Measurements from ENCODE around the gene THAP8.

THAP8 gene

GRCh38 chr19:35988824-35989223, 65.3 kb downstream of the THAP8 start:
- no peak for DNase-seq (ENCODE audit: low read depth)
- H3K4me3 ChIP-seq (ENCODE audit: control insufficient read depth, low read depth, low read length): no peak overlapping the region
- TF ChIP-seq CTCF (IDR thresholded peaks at IDR 0.05; ENCODE audit: control insufficient read depth, insufficient read depth, low read depth, low read length, missing control alignments): no peak

GRCh38 chr19:35987571-35987896, 66.6 kb downstream of the THAP8 start:
- H3K4me3 ChIP-seq (ENCODE audit: control insufficient read depth, low read depth, low read length): no peak overlapping the region
- TF ChIP-seq CTCF (IDR thresholded peaks at IDR 0.05; ENCODE audit: control insufficient read depth, insufficient read depth, low read depth, low read length, missing control alignments): no peak
- DNase-seq (ENCODE audit: low read depth): no peak

DNA sequence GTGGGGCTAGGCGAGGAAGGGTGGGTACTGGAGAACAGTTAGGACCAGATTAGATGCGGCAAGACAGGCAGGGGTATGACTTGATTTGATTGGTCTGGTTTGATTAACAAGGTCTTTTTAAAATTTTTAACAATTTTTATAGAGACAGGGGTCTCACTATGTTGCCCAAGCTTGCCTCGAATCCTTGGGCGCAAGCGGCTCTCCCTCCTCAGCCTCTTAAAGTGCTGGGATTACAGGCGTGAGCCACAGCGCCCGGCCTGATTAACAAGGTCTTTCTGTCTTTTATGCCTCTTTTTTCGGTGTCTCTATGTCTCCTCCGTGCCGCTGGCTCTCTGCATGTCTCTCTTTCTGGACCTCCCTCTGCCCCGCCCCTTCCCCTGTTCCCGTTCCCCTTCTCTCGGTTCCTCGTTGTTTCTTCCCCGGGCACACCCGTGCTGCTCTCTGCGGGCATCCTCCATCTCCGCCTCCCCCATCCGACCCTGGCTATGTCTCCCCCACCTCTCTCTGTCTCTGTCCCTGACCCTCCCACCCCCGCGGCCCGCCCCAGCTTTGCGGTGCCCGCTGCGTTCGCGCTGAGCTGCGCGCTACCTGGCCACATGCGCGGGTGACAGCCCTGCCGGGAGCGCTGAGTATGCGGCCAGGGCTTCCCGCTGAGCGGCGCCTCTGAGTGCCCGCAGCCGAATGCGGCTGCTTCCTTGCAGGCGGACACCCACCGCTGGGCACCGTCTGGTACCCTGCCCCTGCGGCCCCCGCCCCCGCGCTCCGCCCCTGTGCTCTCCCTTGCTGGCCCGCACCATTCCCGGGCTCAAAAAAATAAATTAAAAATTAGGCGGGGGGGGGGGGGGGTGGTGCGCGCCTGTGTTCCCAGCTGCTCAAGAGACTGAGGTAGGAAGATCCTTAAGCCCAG, 67.2 kb downstream of the THAP8 start:
- no peak for TF ChIP-seq CTCF (IDR thresholded peaks at IDR 0.05; ENCODE audit: control insufficient read depth, insufficient read depth, low read depth, low read length, missing control alignments)
- DNase-seq (ENCODE audit: low read depth): no peak
- H3K4me3 ChIP-seq (ENCODE audit: control insufficient read depth, low read depth, low read length): peak overlapping the region; percentile 23

DNA sequence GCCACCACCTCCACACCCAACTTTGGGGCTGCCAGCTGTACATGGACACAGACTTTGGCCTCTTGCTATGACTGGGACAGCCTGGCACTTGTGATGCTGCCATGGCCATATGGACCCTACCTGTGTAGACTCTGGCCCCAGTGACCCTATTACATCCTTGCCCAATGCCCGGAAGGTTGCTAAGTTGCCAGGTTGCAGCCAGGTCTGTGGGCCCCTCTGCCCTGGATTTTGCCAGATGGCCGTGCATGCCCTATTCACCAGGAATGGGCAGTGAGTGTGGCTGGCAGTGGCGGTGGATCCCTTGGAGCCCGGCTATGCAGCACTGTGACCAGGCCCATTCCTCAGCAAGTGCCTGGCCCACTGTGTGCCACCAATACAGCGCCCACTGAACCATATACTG, 68.0 kb downstream of the THAP8 start:
- H3K4me3 ChIP-seq (ENCODE audit: control insufficient read depth, low read depth, low read length): no peak overlapping the region
- no peak for TF ChIP-seq CTCF (IDR thresholded peaks at IDR 0.05; ENCODE audit: control insufficient read depth, insufficient read depth, low read depth, low read length, missing control alignments)
- no peak for DNase-seq (ENCODE audit: low read depth)
